Stomach (tissue), 9 donors: ENCODE measurements around the gene FNDC3B. TPM values are rescaled to one million over a fixed set of nuclear protein-coding genes. Genes with fewer than 3 reads are reported as not detected.
A peak's percentile ranks its signal among the peaks of the same experiment; 100 is the strongest.

ENCODE experiments used
- DNase-seq, 2 donors: peaks; one replicate each; pipeline versions ENCODE4 v3.0.0 to v3.0.0-alpha.2; 2013 to 2019
- H3K27ac ChIP-seq, 5 donors: fragments of 200-600 bp in 4 of 5; sonication (generic) in 4 of 5; one replicate each; pipeline ENCODE4 v1.5.1; 2013 to 2019; ENCODE audit warnings: mild to moderate bottlenecking in 1 of 5, moderate library complexity in 1 of 5
- H3K27me3 ChIP-seq, 3 donors: fragments of 200-600 bp; sonication (generic); one replicate each; pipeline ENCODE4 v1.5.1; 2017 to 2019; ENCODE audit warnings: mixed run types in 1 of 3
- H3K36me3 ChIP-seq, 4 donors: fragments of 200-600 bp; sonication (generic); 1 replicate in 3 of 4; 2 replicates in 1 of 4; pipeline ENCODE4 v1.5.1; 2016 to 2019
- H3K4me1 ChIP-seq, 4 donors: fragments of 200-600 bp; sonication (generic); one replicate each; pipeline ENCODE4 v1.5.1; 2016 to 2019
- H3K4me3 ChIP-seq, 4 donors: fragments of 200-600 bp; sonication (generic) in 3 of 4; one replicate each; pipeline ENCODE4 v1.5.1; 2016 to 2019; ENCODE audit warnings: mild to moderate bottlenecking in 1 of 4
- H3K9me3 ChIP-seq, 4 donors: fragments of 200-600 bp; sonication (generic); one replicate each; pipeline ENCODE4 v1.5.1; 2016 to 2019
- EP300 ChIP-seq: sonication (generic); formaldehyde crosslinking; IDR thresholded peaks from one replicate; pipeline ENCODE4 v1.6.1; 2017; ENCODE audit warnings: antibody characterized with exemption
- POLR2A ChIP-seq, 4 donors: fragments of 450-650 bp; IDR thresholded peaks; one replicate each; pipeline ENCODE4 v1.6.1; 2016; ENCODE audit warnings: antibody characterized with exemption in 4 of 4, control low read depth in 2 of 4, mild to moderate bottlenecking in 1 of 4, moderate library complexity in 1 of 4
- POLR2AphosphoS5 ChIP-seq, 3 donors: sonication (generic); formaldehyde crosslinking; IDR thresholded peaks; one replicate each; pipeline ENCODE4 v1.6.1; 2016; ENCODE audit warnings: antibody characterized with exemption in 3 of 3
- WGBS, 5 donors: extraction: QIAGEN DNeasy Blood & Tissue Kit in 3 of 5; methylation state at CpG; one replicate each; pipeline versions ENCODE4 v1.1.5 to v1.1.7; 2013 to 2018; 5-methylcytosine and 5-hydroxymethylcytosine counted together
- intact Hi-C: fragments of 100-400 bp; cut with DNase I; formaldehyde crosslinking; loops from one replicate; pipeline ENCODE4 v1.15.1; 2023; ENCODE audit warnings: low total_unique reads
- polyA plus RNA-seq, 3 donors: library from polyadenylated mRNA; stranded (reverse); fragments of 200-250 nt; gene quantifications; one replicate each; pipeline ENCODE4 v1.2.3, GENCODE V29; 2013
- total RNA-seq, 5 donors: library from RNA; depleted of rRNA; stranded (reverse); fragments of >200 nt; gene quantifications; one replicate each; pipeline versions ENCODE4 v1.1.0 to v1.2.3, GENCODE V29; 2014 to 2016
- TF ChIP-seq, protein P1 (sequence below), 7 experiments: fragments of 450-650 bp in 4 of 7; fragments of 200-600 bp in 3 of 7; sonication (generic) in 3 of 7; IDR thresholded peaks; one replicate each; pipeline ENCODE4 v1.5.1; 2016 to 2019; ENCODE audit warnings: antibody characterized with exemption in 7 of 7, control low read depth in 2 of 7, mild to moderate bottlenecking in 1 of 7
- donor health status: healthy with polysubstance abuse.
- donor health status: Bipolar disorder and iron deficiency.
- donor health status: healthy.

FNDC3B gene
- total and polyA plus RNA-seq, 8 donors = 6.0 to 229 (median 53.7) TPM

DNA sequence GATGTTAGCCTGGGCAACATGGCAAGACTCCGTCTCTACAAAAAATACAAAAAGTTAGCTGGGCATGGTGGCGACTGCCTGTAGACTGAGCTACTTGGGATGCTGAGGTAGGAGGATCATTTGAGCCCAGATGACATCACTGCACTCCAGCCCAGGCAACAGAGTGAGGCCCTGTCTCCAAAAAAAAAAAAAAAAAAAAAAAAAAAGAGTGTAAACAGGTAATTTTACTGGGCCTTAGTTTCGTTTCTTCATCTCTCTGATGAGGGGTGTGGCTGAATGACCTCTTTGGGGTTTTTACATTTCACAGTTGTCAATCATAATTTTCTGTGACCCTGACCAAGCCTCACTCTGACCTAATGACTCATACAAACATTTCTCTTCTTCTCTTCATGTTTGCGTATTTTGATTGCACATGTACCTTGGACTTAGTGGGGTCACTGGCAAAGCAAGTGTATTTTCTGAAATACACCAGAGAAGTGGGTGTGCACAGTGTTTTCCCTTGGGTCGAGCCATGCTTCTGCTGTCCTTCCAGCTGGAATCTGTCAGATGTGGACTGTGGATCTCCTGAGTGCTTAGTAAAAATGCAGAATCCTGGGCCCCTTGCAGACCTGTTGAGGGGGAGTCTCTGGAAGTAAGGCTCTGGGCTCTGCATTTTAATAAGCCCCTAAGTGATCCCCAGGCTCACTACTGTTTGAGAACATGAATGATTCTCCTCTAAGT, 140.5 kb downstream of the FNDC3B start:
- no peak overlapping the region for H3K4me3 ChIP-seq
- intact Hi-C loops = no loop called here
- no peak for DNase-seq
- no peaks in the 10 kb centered on the region for H3K27me3 ChIP-seq
- no peaks in the 10 kb centered on the region for H3K9me3 ChIP-seq
- H3K27ac ChIP-seq = peak overlapping the region in 3 of 5 donors; percentile 8 to 44 (median 10)
- H3K4me1 ChIP-seq = peaks cover 22 to 80% (median 57%) of the 10 kb centered on the region in 4 donors
- 51 to 76% (median 60%) methylated on average over 5 of the region's 5 CpGs for WGBS, 5 donors
- TF ChIP-seq EP300 = no peak
- TF ChIP-seq, protein P1, sequence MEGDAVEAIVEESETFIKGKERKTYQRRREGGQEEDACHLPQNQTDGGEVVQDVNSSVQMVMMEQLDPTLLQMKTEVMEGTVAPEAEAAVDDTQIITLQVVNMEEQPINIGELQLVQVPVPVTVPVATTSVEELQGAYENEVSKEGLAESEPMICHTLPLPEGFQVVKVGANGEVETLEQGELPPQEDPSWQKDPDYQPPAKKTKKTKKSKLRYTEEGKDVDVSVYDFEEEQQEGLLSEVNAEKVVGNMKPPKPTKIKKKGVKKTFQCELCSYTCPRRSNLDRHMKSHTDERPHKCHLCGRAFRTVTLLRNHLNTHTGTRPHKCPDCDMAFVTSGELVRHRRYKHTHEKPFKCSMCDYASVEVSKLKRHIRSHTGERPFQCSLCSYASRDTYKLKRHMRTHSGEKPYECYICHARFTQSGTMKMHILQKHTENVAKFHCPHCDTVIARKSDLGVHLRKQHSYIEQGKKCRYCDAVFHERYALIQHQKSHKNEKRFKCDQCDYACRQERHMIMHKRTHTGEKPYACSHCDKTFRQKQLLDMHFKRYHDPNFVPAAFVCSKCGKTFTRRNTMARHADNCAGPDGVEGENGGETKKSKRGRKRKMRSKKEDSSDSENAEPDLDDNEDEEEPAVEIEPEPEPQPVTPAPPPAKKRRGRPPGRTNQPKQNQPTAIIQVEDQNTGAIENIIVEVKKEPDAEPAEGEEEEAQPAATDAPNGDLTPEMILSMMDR (IDR thresholded peaks at IDR 0.05) = no peak
- TF ChIP-seq POLR2AphosphoS5 (IDR thresholded peaks at IDR 0.05) = no peak
- no peak for TF ChIP-seq POLR2A (IDR thresholded peaks at IDR 0.05)
- no peaks in the 10 kb centered on the region for H3K36me3 ChIP-seq

DNA sequence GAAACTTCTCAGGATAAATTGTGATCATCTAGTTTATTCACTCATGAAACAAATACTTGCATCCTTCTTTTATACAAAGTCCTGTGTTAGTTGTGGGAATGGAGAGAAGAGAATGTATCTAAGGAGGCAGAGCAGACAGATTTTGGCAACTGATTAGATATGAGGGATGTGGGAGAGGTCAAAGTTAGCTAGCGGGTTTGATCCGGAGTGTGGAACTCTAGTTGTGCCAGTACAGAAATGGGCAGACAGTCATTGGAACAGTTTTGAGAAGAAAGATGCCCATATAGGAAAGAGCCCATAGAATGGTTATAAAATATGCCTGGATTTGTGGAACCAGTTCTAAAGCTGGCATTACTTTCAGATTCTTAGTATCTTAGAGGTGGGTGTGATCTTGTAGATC, 141.1 kb downstream of the FNDC3B start:
- intact Hi-C loops = no loop called here
- Histone ChIP-seq H3K27ac (peak overlapping the region in 2 of 5 donors; percentile 1 to 44), H3K36me3 (no peaks in the 10 kb centered on the region), H3K27me3 (no peaks in the 10 kb centered on the region), H3K4me3 (no peak overlapping the region), H3K4me1 (peaks cover 21 to 73% (median 51%) of the 10 kb centered on the region in 4 donors), H3K9me3 (no peaks in the 10 kb centered on the region)
- no peak for TF ChIP-seq POLR2A (IDR thresholded peaks at IDR 0.05)
- TF ChIP-seq POLR2AphosphoS5 (IDR thresholded peaks at IDR 0.05) = no peak
- TF ChIP-seq EP300 = no peak
- TF ChIP-seq, protein P1 (IDR thresholded peaks at IDR 0.05) = no peak
- no peak for DNase-seq
- 54 to 78% (median 71%) methylated on average over 2 of the region's 2 CpGs for WGBS, 5 donors

DNA sequence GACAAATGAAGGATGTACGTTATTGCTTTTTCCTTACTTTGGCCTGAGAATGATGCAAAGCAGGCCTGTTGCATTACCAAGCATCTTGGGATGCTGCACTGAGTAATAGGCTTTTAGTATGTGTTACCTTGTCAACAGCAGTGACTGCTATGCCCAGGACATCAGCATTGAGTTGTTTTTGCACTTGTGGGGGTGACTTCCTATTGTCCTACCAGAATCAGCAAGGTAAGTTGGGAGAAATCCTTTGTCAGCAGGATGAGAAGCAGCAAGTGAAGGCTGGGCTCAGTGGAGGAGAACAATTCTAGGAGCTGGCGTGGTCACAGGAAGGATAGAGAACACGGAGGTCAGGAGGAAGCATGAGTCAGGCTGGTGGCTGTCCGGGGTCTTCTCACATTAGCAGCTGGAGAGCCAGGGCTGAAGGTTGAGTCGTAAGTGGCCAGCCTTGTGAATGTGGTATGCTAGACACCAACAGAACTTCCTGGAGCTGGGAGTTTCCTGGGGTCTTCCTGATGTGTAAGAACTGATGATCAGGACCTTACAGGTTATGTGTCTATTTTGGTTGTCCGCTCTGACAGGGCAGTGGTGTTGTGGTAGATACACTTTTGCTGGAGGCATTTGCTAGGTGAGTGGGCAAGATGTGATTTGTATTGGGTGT, 142.7 kb downstream of the FNDC3B start:
- no peak for DNase-seq
- peak overlapping the region in 2 of 5 donors; percentile 37 to 59 for H3K27ac ChIP-seq
- no peaks in the 10 kb centered on the region for H3K9me3 ChIP-seq
- no peak for TF ChIP-seq POLR2AphosphoS5 (IDR thresholded peaks at IDR 0.05)
- TF ChIP-seq, protein P1 (IDR thresholded peaks at IDR 0.05) = no peak
- TF ChIP-seq EP300 = no peak
- TF ChIP-seq POLR2A (IDR thresholded peaks at IDR 0.05) = no peak
- intact Hi-C loops = no loop called here
- 54 to 68% (median 64%) methylated on average over 6 of the region's 6 CpGs for WGBS, 5 donors
- H3K4me3 ChIP-seq = no peak overlapping the region
- no peaks in the 10 kb centered on the region for H3K27me3 ChIP-seq
- H3K36me3 ChIP-seq = no peaks in the 10 kb centered on the region
- peaks cover 13 to 57% (median 37%) of the 10 kb centered on the region in 4 donors for H3K4me1 ChIP-seq

DNA sequence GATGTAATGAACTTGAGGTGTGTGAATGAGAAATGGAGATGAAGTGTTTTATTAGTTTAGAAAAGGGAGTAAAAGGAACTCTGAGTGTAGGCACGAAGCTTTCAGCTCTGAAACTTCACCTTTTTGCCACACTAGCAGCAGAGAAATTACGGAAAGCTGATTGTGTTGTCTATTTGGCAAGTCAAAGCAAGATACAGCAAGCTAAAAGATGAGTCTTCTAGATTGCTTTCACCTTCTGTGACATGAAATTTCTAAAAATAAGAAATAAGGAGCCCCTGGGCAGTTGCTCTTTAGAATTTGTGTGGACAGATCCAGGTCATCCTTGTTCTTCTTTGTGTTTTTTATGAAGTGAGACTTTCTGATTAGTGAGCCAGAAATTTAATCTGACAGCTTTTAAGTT, 143.4 kb downstream of the FNDC3B start:
- no peak overlapping the region for H3K4me3 ChIP-seq
- no peaks in the 10 kb centered on the region for H3K27me3 ChIP-seq
- WGBS, 5 donors = 13 to 45% (median 35%) methylated on average over 2 of the region's 2 CpGs
- intact Hi-C loops = no loop called here
- DNase-seq = no peak
- peak overlapping the region in 2 of 5 donors; percentile 37 to 59 for H3K27ac ChIP-seq
- peaks cover 13 to 53% (median 35%) of the 10 kb centered on the region in 4 donors for H3K4me1 ChIP-seq
- no peaks in the 10 kb centered on the region for H3K36me3 ChIP-seq
- H3K9me3 ChIP-seq = no peaks in the 10 kb centered on the region
- TF ChIP-seq EP300 (no peak), POLR2A (IDR thresholded peaks at IDR 0.05) (no peak), POLR2AphosphoS5 (IDR thresholded peaks at IDR 0.05) (no peak)
- TF ChIP-seq, protein P1 (IDR thresholded peaks at IDR 0.05) = no peak
